Left ventricle myocardium inferior (tissue), 1 donor: Measurements from ENCODE around the gene CDH6. TPM values are rescaled to one million over a fixed set of nuclear protein-coding genes. Genes with fewer than 3 reads are reported as not detected.

Source experiments
- DNase-seq: peaks from one replicate; pipeline ENCODE4 v3.0.0-alpha.2; 2020
- H3K27ac ChIP-seq: fragments of 200-600 bp; replicated peaks from 2 replicates; pipeline ENCODE4 v1.8.0; 2021
- H3K27me3 ChIP-seq: fragments of 200-600 bp; 2 replicates; pipeline ENCODE4 v1.8.0; 2021; ENCODE audit warnings: low read depth
- H3K36me3 ChIP-seq: fragments of 200-600 bp; 2 replicates; pipeline ENCODE4 v1.8.0; 2021
- H3K4me1 ChIP-seq: fragments of 200-600 bp; 2 replicates; pipeline ENCODE4 v1.8.0; 2021
- H3K4me3 ChIP-seq: fragments of 200-600 bp; 2 replicates; pipeline ENCODE4 v1.8.0; 2021; ENCODE audit warnings: mild to moderate bottlenecking, moderate library complexity
- H3K9me3 ChIP-seq: fragments of 200-600 bp; replicated peaks from 2 replicates; pipeline ENCODE4 v1.8.0; 2021
- CTCF ChIP-seq: fragments of 200-600 bp; IDR thresholded peaks from 2 replicates; pipeline ENCODE4 v1.8.0; 2021; ENCODE audit warnings: antibody characterized with exemption, mild to moderate bottlenecking, borderline replicate concordance
- intact Hi-C: fragments of 100-400 bp; cut with micrococcal nuclease; formaldehyde crosslinking; loops from one replicate; pipeline ENCODE4 v1.11.0; 2022
- total RNA-seq: library from RNA; stranded (reverse); fragmentation: NEBNext Ultra II Directional; extraction: Animal tissue kit (Norgen Biotek cat#: 25700); gene quantifications from one replicate; pipeline ENCODE4 v1.2.1, GENCODE V29; 2021
- donor health status: DM: no; HTN: yes; CAD: no; lungs with severe emphysema.

The CDH6 gene
- total RNA-seq, 1 donor from 2014 or later = 2.8 TPM

GRCh38 chr5:31273631-31274378 is 80.3 kb downstream of the CDH6 start:
- Histone ChIP-seq H3K27ac (peak overlapping the region; percentile 49), H3K9me3 (peaks cover 3% of the 10 kb centered on the region), H3K4me3 (peak overlapping the region; percentile 48), H3K4me1 (peaks cover 8% of the 10 kb centered on the region), H3K36me3 (no peaks in the 10 kb centered on the region), H3K27me3 (peaks cover 18% of the 10 kb centered on the region)
- no peak for TF ChIP-seq CTCF
- no peak for DNase-seq
- intact Hi-C loops = no loop called here

DNA sequence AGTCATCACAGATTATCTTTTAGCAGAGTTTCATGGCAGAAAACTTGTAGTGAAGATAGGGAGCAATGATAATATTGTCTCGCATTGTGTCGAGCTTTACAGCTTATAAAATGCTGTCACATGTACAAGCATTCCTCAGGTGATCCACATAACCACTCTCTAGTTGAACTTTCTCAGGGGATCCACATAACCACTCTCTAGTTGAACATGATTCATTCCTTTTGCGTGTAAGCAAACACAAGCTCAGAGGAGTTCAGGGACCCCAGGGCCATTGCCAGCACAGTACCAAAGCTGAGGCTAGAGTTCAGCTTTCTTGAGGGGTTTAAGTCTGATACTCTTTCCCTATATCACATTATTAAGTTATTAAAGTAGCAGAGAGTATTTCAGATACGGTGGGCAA is 86.7 kb downstream of the CDH6 start:
- Histone ChIP-seq H3K36me3 (no peaks in the 10 kb centered on the region), H3K9me3 (peaks cover 2% of the 10 kb centered on the region), H3K27ac (no peak overlapping the region), H3K4me3 (no peak overlapping the region), H3K4me1 (no peaks in the 10 kb centered on the region), H3K27me3 (no peaks in the 10 kb centered on the region)
- no peak for TF ChIP-seq CTCF
- DNase-seq = no peak
- intact Hi-C loops = no loop called here

GRCh38 chr5:31283326-31283725 is 89.8 kb downstream of the CDH6 start:
- intact Hi-C loops = no loop called here
- no peaks in the 10 kb centered on the region for H3K4me1 ChIP-seq
- DNase-seq = no peak
- H3K36me3 ChIP-seq = no peaks in the 10 kb centered on the region
- H3K27me3 ChIP-seq = no peaks in the 10 kb centered on the region
- TF ChIP-seq CTCF = no peak
- no peak overlapping the region for H3K4me3 ChIP-seq
- no peak overlapping the region for H3K27ac ChIP-seq
- no peaks in the 10 kb centered on the region for H3K9me3 ChIP-seq

DNA sequence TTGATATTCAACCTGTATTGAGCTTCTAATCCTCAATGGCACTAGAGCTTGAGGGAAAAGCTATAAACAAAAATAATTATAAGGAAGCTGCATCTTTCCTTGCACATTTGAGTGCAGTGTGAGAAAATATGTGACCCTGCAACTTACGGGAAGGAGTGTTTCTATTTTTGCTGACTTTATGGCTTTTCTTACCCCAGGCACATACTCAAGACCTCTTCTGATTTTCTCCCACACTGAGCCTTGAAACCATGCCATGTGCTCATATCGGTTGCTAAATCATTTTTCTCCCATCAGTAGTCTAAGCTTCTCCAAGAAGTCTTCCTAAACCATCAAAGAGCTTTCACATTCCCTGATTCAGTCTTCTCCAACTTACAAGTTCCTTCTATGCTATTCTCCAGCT is 91.5 kb downstream of the CDH6 start:
- intact Hi-C loops = no loop called here
- TF ChIP-seq CTCF = no peak
- Histone ChIP-seq H3K9me3 (no peaks in the 10 kb centered on the region), H3K36me3 (no peaks in the 10 kb centered on the region), H3K4me1 (no peaks in the 10 kb centered on the region), H3K4me3 (no peak overlapping the region), H3K27ac (no peak overlapping the region), H3K27me3 (no peaks in the 10 kb centered on the region)
- DNase-seq = no peak

GRCh38 chr5:31287985-31288384 is 94.5 kb downstream of the CDH6 start:
- no peak overlapping the region for H3K27ac ChIP-seq
- H3K4me3 ChIP-seq = no peak overlapping the region
- no peaks in the 10 kb centered on the region for H3K36me3 ChIP-seq
- TF ChIP-seq CTCF = no peak
- intact Hi-C loops = no loop called here
- H3K27me3 ChIP-seq = peaks cover 9% of the 10 kb centered on the region
- no peak for DNase-seq
- H3K4me1 ChIP-seq = no peaks in the 10 kb centered on the region
- no peaks in the 10 kb centered on the region for H3K9me3 ChIP-seq
